H9 (cell line): ENCODE data around the gene BIRC3. TPM values are rescaled to one million over a fixed set of nuclear protein-coding genes. Genes with fewer than 3 reads are reported as not detected.

Experiments used
- DNase-seq: peaks from one replicate; pipeline ENCODE4 v3.0.0-alpha.2; 2017
- H2AFZ ChIP-seq: one replicate; pipeline ENCODE4 v1.6.1; 2013; ENCODE audit warnings: mild to moderate bottlenecking, low read length, control low read depth, moderate library complexity
- H2AK5ac ChIP-seq: 2 replicates; pipeline ENCODE4 v1.6.1; 2013; ENCODE audit warnings: low read length, control low read depth, mixed read lengths; ENCODE audit not compliant: insufficient read length
- H2BK120ac ChIP-seq: one replicate; pipeline ENCODE4 v1.6.1; 2013; ENCODE audit warnings: low read depth, mild to moderate bottlenecking, low read length, control low read depth, inconsistent platforms; ENCODE audit not compliant: poor library complexity, severe bottlenecking
- H2BK12ac ChIP-seq: 2 replicates; pipeline ENCODE4 v1.6.1; 2013; ENCODE audit warnings: low read length, control low read depth, mixed read lengths, low read depth; ENCODE audit not compliant: insufficient read length
- H2BK15ac ChIP-seq: 2 replicates; pipeline ENCODE4 v1.6.1; 2013; ENCODE audit warnings: low read depth, low read length, control low read depth
- H2BK20ac ChIP-seq: one replicate; pipeline ENCODE4 v1.6.1; 2013; ENCODE audit warnings: low read depth, mild to moderate bottlenecking, low read length, control low read depth, inconsistent platforms; ENCODE audit not compliant: poor library complexity, severe bottlenecking
- H2BK5ac ChIP-seq: 2 replicates; pipeline ENCODE4 v1.6.1; 2013; ENCODE audit warnings: low read length, control low read depth, mixed read lengths; ENCODE audit not compliant: insufficient read length
- H3K14ac ChIP-seq: 2 replicates; pipeline ENCODE4 v1.6.1; 2013; ENCODE audit warnings: low read length, control low read depth; ENCODE audit not compliant: insufficient read depth
- H3K18ac ChIP-seq: 2 replicates; pipeline ENCODE4 v1.6.1; 2013; ENCODE audit warnings: low read depth, mild to moderate bottlenecking, mixed read lengths, low read length, control low read depth; ENCODE audit not compliant: insufficient read length
- H3K23ac ChIP-seq: 2 replicates; pipeline ENCODE4 v1.6.1; 2013; ENCODE audit warnings: low read length, control low read depth, mixed read lengths, low read depth; ENCODE audit not compliant: insufficient read length
- H3K23me2 ChIP-seq: 2 replicates; pipeline ENCODE4 v1.6.1; 2013; ENCODE audit warnings: low read depth, mild to moderate bottlenecking, mixed read lengths, low read length, control low read depth; ENCODE audit not compliant: insufficient read length, poor library complexity, severe bottlenecking
- H3K27ac ChIP-seq: 2 replicates; pipeline ENCODE4 v1.5.1; 2013; ENCODE audit warnings: low read length, control low read depth, mixed read lengths, low read depth; ENCODE audit not compliant: insufficient read length
- H3K27me3 ChIP-seq: 2 replicates; pipeline ENCODE4 v1.6.1; 2013; ENCODE audit warnings: low read length, control low read depth, inconsistent platforms; ENCODE audit not compliant: insufficient read depth
- H3K4ac ChIP-seq: 2 replicates; pipeline ENCODE4 v1.6.1; 2013; ENCODE audit warnings: low read depth, mild to moderate bottlenecking, control low read depth, inconsistent platforms, low read length, moderate library complexity
- H3K4me1 ChIP-seq: 2 replicates; pipeline ENCODE4 v1.6.1; 2013; ENCODE audit warnings: low read length, control low read depth, inconsistent platforms; ENCODE audit not compliant: insufficient read depth
- H3K4me2 ChIP-seq: 2 replicates; pipeline ENCODE4 v1.6.1; 2013; ENCODE audit warnings: low read length, control low read depth, mixed read lengths; ENCODE audit not compliant: insufficient read length, insufficient read depth
- H3K56ac ChIP-seq: 2 replicates; pipeline ENCODE4 v1.6.1; 2013; ENCODE audit warnings: low read depth, mild to moderate bottlenecking, mixed read lengths, low read length, control low read depth; ENCODE audit not compliant: insufficient read length
- H3K79me1 ChIP-seq: 2 replicates; pipeline ENCODE4 v1.6.1; 2013; ENCODE audit warnings: low read depth, mild to moderate bottlenecking, moderate library complexity, low read length, control low read depth, inconsistent platforms; ENCODE audit not compliant: insufficient read depth, poor library complexity, severe bottlenecking
- H3K79me2 ChIP-seq: 2 replicates; pipeline ENCODE4 v1.6.1; 2013; ENCODE audit warnings: low read length, control low read depth, inconsistent platforms; ENCODE audit not compliant: insufficient read depth
- H3K9ac ChIP-seq: 2 replicates; pipeline ENCODE4 v1.6.1; 2013; ENCODE audit warnings: low read length, control low read depth, mixed read lengths; ENCODE audit not compliant: insufficient read length; ENCODE audit errors: extremely low read depth
- H3K9me3 ChIP-seq: one replicate; pipeline ENCODE4 v1.6.1; 2013; ENCODE audit warnings: low read depth, low read length, inconsistent platforms; ENCODE audit not compliant: control insufficient read depth
- H3T11ph ChIP-seq: one replicate; pipeline ENCODE4 v1.6.1; 2013; ENCODE audit warnings: mild to moderate bottlenecking, low read length, control low read depth, inconsistent platforms
- H4K20me1 ChIP-seq: one replicate; pipeline ENCODE4 v1.6.1; 2013; ENCODE audit not compliant: control insufficient read depth, insufficient read length, insufficient read depth
- H4K5ac ChIP-seq: 2 replicates; pipeline ENCODE4 v1.6.1; 2013; ENCODE audit warnings: low read depth, mild to moderate bottlenecking, mixed read lengths, low read length, control low read depth; ENCODE audit not compliant: insufficient read length
- H4K8ac ChIP-seq: replicated peaks from 2 replicates; pipeline ENCODE4 v1.6.1; 2013; ENCODE audit warnings: low read length, control low read depth, mixed read lengths, low read depth; ENCODE audit not compliant: insufficient read length
- H4K91ac ChIP-seq: 2 replicates; pipeline ENCODE4 v1.6.1; 2013; ENCODE audit warnings: low read depth, mild to moderate bottlenecking, moderate library complexity, mixed read lengths, low read length, control low read depth; ENCODE audit not compliant: insufficient read length
- H3K27ac Mint-ChIP-seq, 3 experiments: 2 replicates in 2 of 3; 3 replicates in 1 of 3; pipeline ENCODE4 v1.8.0; 2020 to 2021; ENCODE audit warnings: mixed read lengths in 3 of 3, mild to moderate bottlenecking in 1 of 3, moderate library complexity in 1 of 3
- H3K27me3 Mint-ChIP-seq: 2 replicates; pipeline ENCODE4 v1.8.0; 2021; ENCODE audit warnings: low read depth, mild to moderate bottlenecking, moderate library complexity, mixed read lengths
- H3K36me3 Mint-ChIP-seq, 3 experiments: 2 replicates in 2 of 3; 3 replicates in 1 of 3; pipeline ENCODE4 v1.8.0; 2020 to 2021; ENCODE audit warnings: low read depth in 3 of 3, mixed read lengths in 3 of 3; ENCODE audit not compliant: insufficient read depth in 1 of 3
- H3K4me1 Mint-ChIP-seq, 2 experiments: 2 replicates each; pipeline ENCODE4 v1.8.0; 2020; ENCODE audit warnings: mixed read lengths in 2 of 2
- H3K4me3 Mint-ChIP-seq, 2 experiments: 2 replicates in 1 of 2; 3 replicates in 1 of 2; pipeline ENCODE4 v1.8.0; 2020 to 2021; ENCODE audit warnings: mild to moderate bottlenecking in 2 of 2, mixed read lengths in 2 of 2, moderate library complexity in 1 of 2
- H3K9me3 Mint-ChIP-seq, 2 experiments: 2 replicates in 1 of 2; 3 replicates in 1 of 2; pipeline ENCODE4 v1.8.0; 2020; ENCODE audit warnings: mild to moderate bottlenecking in 2 of 2, mixed read lengths in 2 of 2, moderate library complexity in 1 of 2
- WGBS: extraction: QIAGEN DNeasy Blood & Tissue Kit; methylation state at CpG from one replicate; pipeline ENCODE4 v1.1.7; 2013; ENCODE audit warnings: missing lambda C conversion rate, low lambda C conversion rate, mixed read lengths; ENCODE audit not compliant: insufficient read length; ENCODE audit errors: extremely low coverage; 5-methylcytosine and 5-hydroxymethylcytosine counted together
- total RNA-seq: library from RNA; stranded (reverse); gene quantifications from 2 replicates; pipeline ENCODE4 v1.2.1, GENCODE V29; 2021
- TF ChIP-seq, protein P1 (sequence below): fragments of 200-600 bp; sonication (generic); conservative IDR thresholded peaks from 3 replicates; pipeline ENCODE4 v1.8.0; 2021; ENCODE audit warnings: antibody characterized with exemption, mild to moderate bottlenecking

The BIRC3 gene
- total RNA-seq, 1 experiment from 2014 or later: 0.04 TPM

DNA sequence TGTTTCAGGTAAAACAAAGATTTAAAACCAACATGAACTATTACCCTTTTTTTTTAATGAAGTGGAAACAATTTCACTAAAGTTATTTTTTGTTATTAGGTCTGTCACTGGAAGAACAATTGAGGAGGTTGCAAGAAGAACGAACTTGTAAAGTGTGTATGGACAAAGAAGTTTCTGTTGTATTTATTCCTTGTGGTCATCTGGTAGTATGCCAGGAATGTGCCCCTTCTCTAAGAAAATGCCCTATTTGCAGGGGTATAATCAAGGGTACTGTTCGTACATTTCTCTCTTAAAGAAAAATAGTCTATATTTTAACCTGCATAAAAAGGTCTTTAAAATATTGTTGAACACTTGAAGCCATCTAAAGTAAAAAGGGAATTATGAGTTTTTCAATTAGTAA, 60.6 kb downstream of the BIRC3 start:
- Histone ChIP-seq H3K23me2 (no peaks in the 10 kb centered on the region), H4K91ac (no peak overlapping the region), H3K18ac (no peak overlapping the region), H2BK5ac (no peak overlapping the region), H2AK5ac (no peak overlapping the region), H2BK120ac (no peak overlapping the region), H4K5ac (no peak overlapping the region), H2BK15ac (no peak overlapping the region), H3T11ph (no peak overlapping the region), H3K4ac (no peak overlapping the region), H2BK12ac (no peak overlapping the region), H2BK20ac (no peak overlapping the region), H3K27ac (no peak overlapping the region), H3K9ac (no peak overlapping the region), H3K56ac (no peak overlapping the region), H3K79me1 (no peaks in the 10 kb centered on the region), H3K79me2 (no peaks in the 10 kb centered on the region), H3K14ac (no peak overlapping the region), H2AFZ (no peak overlapping the region), H4K8ac (no peak overlapping the region), H3K23ac (no peak overlapping the region), H3K27me3 (no peaks in the 10 kb centered on the region), H3K9me3 (no peaks in the 10 kb centered on the region), H3K4me2 (no peak overlapping the region), H3K4me1 (no peaks in the 10 kb centered on the region), H4K20me1 (no peaks in the 10 kb centered on the region)
- H3K27ac Mint-ChIP-seq: no peak overlapping the region
- peaks cover 6 to 10% of the 10 kb centered on the region in 2 experiments for H3K4me1 Mint-ChIP-seq
- no CpG with 5 or more reads among the region's 2 CpGs for WGBS
- peaks cover 5 to 36% (median 33%) of the 10 kb centered on the region in 3 experiments; a peak in 5 of 7 replicates for H3K36me3 Mint-ChIP-seq
- no peaks in the 10 kb centered on the region for H3K9me3 Mint-ChIP-seq
- H3K4me3 Mint-ChIP-seq: no peak overlapping the region
- no peaks in the 10 kb centered on the region for H3K27me3 Mint-ChIP-seq
- DNase-seq: no peak
- TF ChIP-seq, protein P1, sequence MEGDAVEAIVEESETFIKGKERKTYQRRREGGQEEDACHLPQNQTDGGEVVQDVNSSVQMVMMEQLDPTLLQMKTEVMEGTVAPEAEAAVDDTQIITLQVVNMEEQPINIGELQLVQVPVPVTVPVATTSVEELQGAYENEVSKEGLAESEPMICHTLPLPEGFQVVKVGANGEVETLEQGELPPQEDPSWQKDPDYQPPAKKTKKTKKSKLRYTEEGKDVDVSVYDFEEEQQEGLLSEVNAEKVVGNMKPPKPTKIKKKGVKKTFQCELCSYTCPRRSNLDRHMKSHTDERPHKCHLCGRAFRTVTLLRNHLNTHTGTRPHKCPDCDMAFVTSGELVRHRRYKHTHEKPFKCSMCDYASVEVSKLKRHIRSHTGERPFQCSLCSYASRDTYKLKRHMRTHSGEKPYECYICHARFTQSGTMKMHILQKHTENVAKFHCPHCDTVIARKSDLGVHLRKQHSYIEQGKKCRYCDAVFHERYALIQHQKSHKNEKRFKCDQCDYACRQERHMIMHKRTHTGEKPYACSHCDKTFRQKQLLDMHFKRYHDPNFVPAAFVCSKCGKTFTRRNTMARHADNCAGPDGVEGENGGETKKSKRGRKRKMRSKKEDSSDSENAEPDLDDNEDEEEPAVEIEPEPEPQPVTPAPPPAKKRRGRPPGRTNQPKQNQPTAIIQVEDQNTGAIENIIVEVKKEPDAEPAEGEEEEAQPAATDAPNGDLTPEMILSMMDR: no peak
